ENCODE measurements around the gene KEAP1.

Gene KEAP1

DNA sequence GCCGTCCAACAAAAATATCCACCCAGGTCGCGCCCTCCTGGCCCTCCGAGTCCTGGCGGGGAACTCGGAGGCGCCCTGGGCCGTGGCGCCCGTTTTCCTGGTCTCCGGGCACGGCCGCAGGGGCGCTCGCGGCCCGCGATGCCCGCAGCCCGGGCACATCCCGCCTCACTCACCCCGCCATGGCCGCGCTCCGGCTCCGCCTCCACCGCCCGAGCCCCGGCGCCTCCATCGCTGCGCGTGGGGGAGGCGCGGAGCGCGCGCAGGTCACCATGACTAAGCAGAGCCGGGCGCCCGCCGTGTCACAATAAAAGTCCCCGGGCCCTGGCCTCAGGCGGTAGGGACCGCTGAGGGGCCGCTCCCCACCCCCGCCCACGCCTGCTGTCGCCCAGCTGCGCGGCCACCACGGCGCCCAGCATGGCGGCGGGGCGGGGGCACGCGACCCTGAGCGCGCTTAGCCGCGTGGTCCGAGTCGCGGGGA, 593 bp downstream of the KEAP1 start:
- H3K27ac ChIP-seq (ENCODE audit: low read depth, low read length), result peak overlapping the region; percentile 83
- H4K20me1 ChIP-seq (ENCODE audit: low read depth, low read length), result no peaks in the 10 kb centered on the region
- H3K4me2 ChIP-seq (ENCODE audit: low read depth, low read length, poor library complexity, severe bottlenecking), result peak overlapping the region; percentile 72
- H3F3A ChIP-seq (ENCODE audit: insufficient read depth), result peaks cover 16% of the 10 kb centered on the region
- H3K79me2 ChIP-seq (ENCODE audit: insufficient read depth, low read length), result peaks cover 40% of the 10 kb centered on the region
- H3K4me3 ChIP-seq (ENCODE audit: insufficient read depth, low read length, poor library complexity, severe bottlenecking), result peak overlapping the region; percentile 73
- H3K36me3 ChIP-seq (ENCODE audit: low read length), result no peaks in the 10 kb centered on the region
- H3K9me3 ChIP-seq (ENCODE audit: insufficient read depth, low read length), result no peaks in the 10 kb centered on the region
- no peaks in the 10 kb centered on the region for H3K9me2 ChIP-seq (replicated peaks; ENCODE audit: insufficient read depth, low read length)
- peak overlapping the region; percentile 87 for H3K9ac ChIP-seq (ENCODE audit: low read length)
- TF ChIP-seq CTCF (IDR thresholded peaks at IDR 0.05; ENCODE audit: insufficient read depth, low read length, poor library complexity, severe bottlenecking), result no peak
- no peak for TF ChIP-seq EZH2phosphoT487 (conservative IDR thresholded peaks at IDR 0.05; ENCODE audit: low read length)
- H3K27me3 ChIP-seq (ENCODE audit: low read length), result no peaks in the 10 kb centered on the region
- H2AFZ ChIP-seq (ENCODE audit: low read depth, low read length, severe bottlenecking), result peak overlapping the region; percentile 76

DNA sequence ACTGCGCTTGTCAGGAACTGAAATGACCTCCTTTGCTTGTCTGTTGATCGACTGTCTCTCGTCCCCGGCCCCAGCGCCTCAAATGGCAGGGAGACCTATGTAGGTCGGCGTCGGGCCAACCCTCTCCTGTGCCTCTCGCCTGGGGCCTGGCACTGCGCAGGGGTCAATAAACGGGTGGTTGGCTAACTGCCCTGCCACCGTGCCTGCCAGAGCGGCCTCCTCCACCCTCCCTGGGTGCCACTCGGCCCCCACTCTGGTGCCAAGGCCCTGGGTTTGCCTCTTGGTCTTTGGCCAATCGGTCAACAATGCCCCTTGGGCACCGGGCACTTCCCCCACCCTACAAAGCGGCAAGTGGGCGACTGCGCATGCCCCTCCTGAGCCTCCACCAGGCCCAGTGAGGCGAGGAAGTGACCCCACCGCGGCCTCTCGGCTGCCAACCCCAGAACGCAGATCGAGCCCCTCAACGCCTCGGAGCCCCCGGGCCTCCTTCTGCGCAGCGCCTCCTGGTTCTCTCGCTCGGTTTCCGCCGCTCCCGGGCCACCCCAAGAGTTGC, 1.1 kb downstream of the KEAP1 start:
- H3K4me2 ChIP-seq (ENCODE audit: low read depth, low read length, poor library complexity, severe bottlenecking), result peak overlapping the region; percentile 70
- no peaks in the 10 kb centered on the region for H3K27me3 ChIP-seq (ENCODE audit: low read length)
- peak overlapping the region; percentile 4 for H2AFZ ChIP-seq (ENCODE audit: low read depth, low read length, severe bottlenecking)
- H3K79me2 ChIP-seq (ENCODE audit: insufficient read depth, low read length), result peaks cover 45% of the 10 kb centered on the region
- 0 out of 2 replicates have a peak, but pooled peaks cover 3% of the 10 kb centered on the region for H3K36me3 ChIP-seq (ENCODE audit: low read length)
- H3K4me3 ChIP-seq (ENCODE audit: insufficient read depth, low read length, poor library complexity, severe bottlenecking), result peak overlapping the region; percentile 73
- peaks cover 16% of the 10 kb centered on the region for H3F3A ChIP-seq (ENCODE audit: insufficient read depth)
- H3K27ac ChIP-seq (ENCODE audit: low read depth, low read length), result peak overlapping the region; percentile 83
- TF ChIP-seq CTCF (IDR thresholded peaks at IDR 0.05; ENCODE audit: insufficient read depth, low read length, poor library complexity, severe bottlenecking) (no peak), EZH2phosphoT487 (conservative IDR thresholded peaks at IDR 0.05; ENCODE audit: low read length) (no peak)
- H4K20me1 ChIP-seq (ENCODE audit: low read depth, low read length), result no peaks in the 10 kb centered on the region
- H3K9ac ChIP-seq (ENCODE audit: low read length), result peak overlapping the region; percentile 87
- H3K9me3 ChIP-seq (ENCODE audit: insufficient read depth, low read length), result no peaks in the 10 kb centered on the region
- no peaks in the 10 kb centered on the region for H3K9me2 ChIP-seq (replicated peaks; ENCODE audit: insufficient read depth, low read length)

GRCh38 chr19:10500247-10500592, 2.9 kb downstream of the KEAP1 start:
- no peaks in the 10 kb centered on the region for H4K20me1 ChIP-seq (ENCODE audit: low read depth, low read length)
- no peaks in the 10 kb centered on the region for H3K9me2 ChIP-seq (replicated peaks; ENCODE audit: insufficient read depth, low read length)
- no peaks in the 10 kb centered on the region for H3K9me3 ChIP-seq (ENCODE audit: insufficient read depth, low read length)
- no peak overlapping the region for H3K27ac ChIP-seq (ENCODE audit: low read depth, low read length)
- peaks cover 54% of the 10 kb centered on the region for H3K79me2 ChIP-seq (ENCODE audit: insufficient read depth, low read length)
- H3K36me3 ChIP-seq (ENCODE audit: low read length), result 0 out of 2 replicates have a peak, but pooled peaks cover 3% of the 10 kb centered on the region
- H2AFZ ChIP-seq (ENCODE audit: low read depth, low read length, severe bottlenecking), result no peak overlapping the region
- H3K9ac ChIP-seq (ENCODE audit: low read length), result no peak overlapping the region
- H3F3A ChIP-seq (ENCODE audit: insufficient read depth), result peaks cover 14% of the 10 kb centered on the region
- no peaks in the 10 kb centered on the region for H3K27me3 ChIP-seq (ENCODE audit: low read length)
- H3K4me3 ChIP-seq (ENCODE audit: insufficient read depth, low read length, poor library complexity, severe bottlenecking), result no peak overlapping the region
- H3K4me2 ChIP-seq (ENCODE audit: low read depth, low read length, poor library complexity, severe bottlenecking), result no peak overlapping the region
- TF ChIP-seq EZH2phosphoT487 (conservative IDR thresholded peaks at IDR 0.05; ENCODE audit: low read length), result no peak
- TF ChIP-seq CTCF (IDR thresholded peaks at IDR 0.05; ENCODE audit: insufficient read depth, low read length, poor library complexity, severe bottlenecking), result no peak
